CD4-positive, alpha-beta T cell treated with Interleukin-17A for 4 hours (primary cell): ENCODE data around the gene GPR146.
"Not testable (repeated sequence)": the region's sequence is repeated elsewhere in the genome, so short reads cannot be mapped to it uniquely, and the experiment has no call there.

ENCODE experiments used
- DNase-seq: peaks from one replicate; pipeline ENCODE4 v3.0.0-alpha.2; 2020; ENCODE audit warnings: mixed read lengths

Gene GPR146

GRCh38 chr7:1059200-1060091 is 15.1 kb downstream of the GPR146 start:
- DNase-seq, result no peak

- DNase-seq, result no peak
Measured at GRCh38 chr7:1060315-1061072, 16.1 kb downstream of the GPR146 start.

GRCh38 chr7:1061180-1061579 is 16.8 kb downstream of the GPR146 start:
- no peak for DNase-seq

GRCh38 chr7:1062296-1063294 is 18.2 kb downstream of the GPR146 start:
- DNase-seq, result no peak

GRCh38 chr7:1063361-1063760 is 19.0 kb downstream of the GPR146 start:
- no peak for DNase-seq

- no peak for DNase-seq
Measured at GRCh38 chr7:1064581-1064980, 20.2 kb downstream of the GPR146 start.

GRCh38 chr7:1065263-1065584 is 20.9 kb downstream of the GPR146 start:
- no peak for DNase-seq

GRCh38 chr7:1065585-1066241 is 21.4 kb downstream of the GPR146 start:
- peak; percentile 90 for DNase-seq

GRCh38 chr7:1066242-1066588 is 21.9 kb downstream of the GPR146 start:
- DNase-seq, result no peak

GRCh38 chr7:1068013-1068412 is 23.7 kb downstream of the GPR146 start:
- DNase-seq, result no peak

- no peak for DNase-seq
Measured at GRCh38 chr7:1068619-1069018, 24.3 kb downstream of the GPR146 start.

GRCh38 chr7:1070544-1071011 is 26.2 kb downstream of the GPR146 start:
- no peak for DNase-seq

GRCh38 chr7:1071731-1072254 is 27.4 kb downstream of the GPR146 start:
- no peak for DNase-seq

GRCh38 chr7:1073142-1073977 is 29.0 kb downstream of the GPR146 start:
- DNase-seq, result no peak

- not testable (repeated sequence) for DNase-seq
Measured at GRCh38 chr7:1074018-1074417, 29.7 kb downstream of the GPR146 start.

GRCh38 chr7:1074593-1075431 is 30.5 kb downstream of the GPR146 start:
- DNase-seq, result no peak

- no peak for DNase-seq
Measured at GRCh38 chr7:1076184-1077072, 32.1 kb downstream of the GPR146 start.

GRCh38 chr7:1078519-1078918 is 34.2 kb downstream of the GPR146 start:
- no peak for DNase-seq

- no peak for DNase-seq
Measured at GRCh38 chr7:1078985-1079384, 34.6 kb downstream of the GPR146 start.
